ENCODE results near the gene CTDSP2. TPM values are rescaled to one million over a fixed set of nuclear protein-coding genes. Genes with fewer than 3 reads are reported as not detected.

Gene CTDSP2
- polyA plus RNA-seq, 1 of the 3 experiments (the other 2 are of a cell fraction), result 119 TPM

DNA sequence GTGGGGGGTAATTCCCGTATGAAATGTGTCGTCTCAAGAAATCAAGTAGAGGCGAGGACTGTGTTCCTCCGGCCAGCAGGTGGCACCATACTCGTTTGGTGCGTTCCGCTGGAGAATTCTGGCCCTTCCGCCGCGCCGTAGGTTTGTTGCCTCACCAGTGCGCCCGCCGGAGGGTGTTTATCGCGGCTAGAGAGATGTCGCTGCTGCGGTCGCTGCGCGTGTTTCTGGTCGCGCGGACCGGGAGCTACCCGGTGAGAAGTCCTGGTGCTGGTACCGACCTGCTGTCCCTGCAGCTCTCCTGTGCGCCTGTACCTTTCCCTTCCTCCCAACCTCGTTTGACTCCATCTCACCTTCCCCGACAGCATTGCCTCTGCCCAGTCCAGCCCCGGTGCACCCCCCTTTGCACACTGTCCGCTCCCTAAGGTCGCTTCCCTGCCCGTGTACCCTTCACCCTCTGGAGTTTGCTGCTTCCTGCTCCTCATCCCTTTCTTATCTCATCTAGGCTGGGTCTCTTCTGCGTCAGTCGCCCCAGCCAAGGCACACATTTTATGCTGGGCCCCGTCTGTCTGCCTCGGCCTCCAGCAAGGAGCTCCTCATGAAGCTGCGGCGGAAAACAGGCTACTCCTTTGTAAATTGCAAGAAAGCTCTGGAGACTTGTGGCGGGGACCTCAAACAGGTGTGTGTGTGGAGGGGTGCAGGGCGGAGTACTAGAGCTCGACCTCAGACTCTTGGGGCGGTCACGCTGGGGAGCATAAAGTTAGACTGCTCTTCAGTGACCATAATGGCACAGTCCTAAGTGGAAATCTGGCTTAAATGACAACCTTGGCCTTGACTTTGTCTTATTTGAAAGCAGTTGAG is 63.7 kb downstream of the CTDSP2 start, which contains the start of gene TSFM (continued):
- TF ChIP-seq NRF1 (IDR thresholded peaks at IDR 0.05; ENCODE audit: low read depth, low read length), result no peak
- TF ChIP-seq RCOR1 (IDR thresholded peaks at IDR 0.05; ENCODE audit: low read length), result no peak
- TF ChIP-seq, protein P1, sequence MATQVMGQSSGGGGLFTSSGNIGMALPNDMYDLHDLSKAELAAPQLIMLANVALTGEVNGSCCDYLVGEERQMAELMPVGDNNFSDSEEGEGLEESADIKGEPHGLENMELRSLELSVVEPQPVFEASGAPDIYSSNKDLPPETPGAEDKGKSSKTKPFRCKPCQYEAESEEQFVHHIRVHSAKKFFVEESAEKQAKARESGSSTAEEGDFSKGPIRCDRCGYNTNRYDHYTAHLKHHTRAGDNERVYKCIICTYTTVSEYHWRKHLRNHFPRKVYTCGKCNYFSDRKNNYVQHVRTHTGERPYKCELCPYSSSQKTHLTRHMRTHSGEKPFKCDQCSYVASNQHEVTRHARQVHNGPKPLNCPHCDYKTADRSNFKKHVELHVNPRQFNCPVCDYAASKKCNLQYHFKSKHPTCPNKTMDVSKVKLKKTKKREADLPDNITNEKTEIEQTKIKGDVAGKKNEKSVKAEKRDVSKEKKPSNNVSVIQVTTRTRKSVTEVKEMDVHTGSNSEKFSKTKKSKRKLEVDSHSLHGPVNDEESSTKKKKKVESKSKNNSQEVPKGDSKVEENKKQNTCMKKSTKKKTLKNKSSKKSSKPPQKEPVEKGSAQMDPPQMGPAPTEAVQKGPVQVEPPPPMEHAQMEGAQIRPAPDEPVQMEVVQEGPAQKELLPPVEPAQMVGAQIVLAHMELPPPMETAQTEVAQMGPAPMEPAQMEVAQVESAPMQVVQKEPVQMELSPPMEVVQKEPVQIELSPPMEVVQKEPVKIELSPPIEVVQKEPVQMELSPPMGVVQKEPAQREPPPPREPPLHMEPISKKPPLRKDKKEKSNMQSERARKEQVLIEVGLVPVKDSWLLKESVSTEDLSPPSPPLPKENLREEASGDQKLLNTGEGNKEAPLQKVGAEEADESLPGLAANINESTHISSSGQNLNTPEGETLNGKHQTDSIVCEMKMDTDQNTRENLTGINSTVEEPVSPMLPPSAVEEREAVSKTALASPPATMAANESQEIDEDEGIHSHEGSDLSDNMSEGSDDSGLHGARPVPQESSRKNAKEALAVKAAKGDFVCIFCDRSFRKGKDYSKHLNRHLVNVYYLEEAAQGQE (IDR thresholded peaks at IDR 0.05; ENCODE audit: low read depth, low read length), result peak; percentile 72; the same call in 1 of the 2 replicates
- TF ChIP-seq JUND (IDR thresholded peaks at IDR 0.05), result no peak; the same call in 1 of the 2 replicates
- TF ChIP-seq FOXJ3 (CRISPR knock-in tag; IDR thresholded peaks at IDR 0.05), result peak; percentile 43; the same call in 1 of the 2 replicates
- TF ChIP-seq SMC3 (IDR thresholded peaks at IDR 0.05; ENCODE audit: low read depth, low read length), result peak; percentile 47
- TF ChIP-seq FOSL2 (IDR thresholded peaks at IDR 0.05; ENCODE audit: borderline replicate concordance, low read depth), result peak; percentile 2; the same call in 1 of the 2 replicates
- TF ChIP-seq, protein P2, sequence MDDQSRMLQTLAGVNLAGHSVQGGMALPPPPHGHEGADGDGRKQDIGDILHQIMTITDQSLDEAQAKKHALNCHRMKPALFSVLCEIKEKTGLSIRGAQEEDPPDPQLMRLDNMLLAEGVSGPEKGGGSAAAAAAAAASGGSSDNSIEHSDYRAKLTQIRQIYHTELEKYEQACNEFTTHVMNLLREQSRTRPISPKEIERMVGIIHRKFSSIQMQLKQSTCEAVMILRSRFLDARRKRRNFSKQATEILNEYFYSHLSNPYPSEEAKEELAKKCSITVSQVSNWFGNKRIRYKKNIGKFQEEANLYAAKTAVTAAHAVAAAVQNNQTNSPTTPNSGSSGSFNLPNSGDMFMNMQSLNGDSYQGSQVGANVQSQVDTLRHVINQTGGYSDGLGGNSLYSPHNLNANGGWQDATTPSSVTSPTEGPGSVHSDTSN (IDR thresholded peaks at IDR 0.05), result peak; percentile 37; the same call in 1 of the 2 replicates
- TF ChIP-seq USF2 (IDR thresholded peaks at IDR 0.05; ENCODE audit: borderline replicate concordance, low read depth, low read length), result no peak
- TF ChIP-seq, protein P3, sequence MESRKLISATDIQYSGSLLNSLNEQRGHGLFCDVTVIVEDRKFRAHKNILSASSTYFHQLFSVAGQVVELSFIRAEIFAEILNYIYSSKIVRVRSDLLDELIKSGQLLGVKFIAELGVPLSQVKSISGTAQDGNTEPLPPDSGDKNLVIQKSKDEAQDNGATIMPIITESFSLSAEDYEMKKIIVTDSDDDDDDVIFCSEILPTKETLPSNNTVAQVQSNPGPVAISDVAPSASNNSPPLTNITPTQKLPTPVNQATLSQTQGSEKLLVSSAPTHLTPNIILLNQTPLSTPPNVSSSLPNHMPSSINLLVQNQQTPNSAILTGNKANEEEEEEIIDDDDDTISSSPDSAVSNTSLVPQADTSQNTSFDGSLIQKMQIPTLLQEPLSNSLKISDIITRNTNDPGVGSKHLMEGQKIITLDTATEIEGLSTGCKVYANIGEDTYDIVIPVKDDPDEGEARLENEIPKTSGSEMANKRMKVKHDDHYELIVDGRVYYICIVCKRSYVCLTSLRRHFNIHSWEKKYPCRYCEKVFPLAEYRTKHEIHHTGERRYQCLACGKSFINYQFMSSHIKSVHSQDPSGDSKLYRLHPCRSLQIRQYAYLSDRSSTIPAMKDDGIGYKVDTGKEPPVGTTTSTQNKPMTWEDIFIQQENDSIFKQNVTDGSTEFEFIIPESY (IDR thresholded peaks at IDR 0.05; ENCODE audit: borderline replicate concordance, low read depth), result peak; percentile 91; the same call in 1 of the 2 replicates
- TF ChIP-seq POLR2AphosphoS5 (IDR thresholded peaks at IDR 0.05; ENCODE audit: low read depth, low read length), result peak; percentile 92
- peak; percentile 73 for TF ChIP-seq YY1 (IDR thresholded peaks at IDR 0.05; ENCODE audit: low read depth)
